IPS DF 4.7 (cell line): Measurements from ENCODE around the gene TMTC4.
"Not testable (repeated sequence)": the region's sequence is repeated elsewhere in the genome, so short reads cannot be mapped to it uniquely, and the experiment has no call there.

ENCODE experiments used
- DNase-seq: peaks from one replicate; pipeline ENCODE4 v3.0.0-alpha.2; 2013; ENCODE audit warnings: low spot score; ENCODE audit errors: extremely low read depth

TMTC4 gene

GRCh38 chr13:100633461-100633860 is 41.1 kb downstream of the TMTC4 start:
- DNase-seq = no peak

GRCh38 chr13:100630555-100630954 is 44.0 kb downstream of the TMTC4 start:
- no peak for DNase-seq

- no peak for DNase-seq
Observed at GRCh38 chr13:100627120-100627519, 47.5 kb downstream of the TMTC4 start.

GRCh38 chr13:100625447-100625846 is 49.1 kb downstream of the TMTC4 start:
- no peak for DNase-seq

- DNase-seq = no peak
Observed at GRCh38 chr13:100620792-100621191, 53.8 kb downstream of the TMTC4 start.

- no peak for DNase-seq
Observed at GRCh38 chr13:100619940-100620339, 54.7 kb downstream of the TMTC4 start.

- DNase-seq = not testable (repeated sequence)
Observed at GRCh38 chr13:100618897-100619296, 55.7 kb downstream of the TMTC4 start.

- DNase-seq = no peak
Observed at GRCh38 chr13:100613031-100613430, 61.6 kb downstream of the TMTC4 start.

- DNase-seq = no peak
Observed at GRCh38 chr13:100611678-100612492, 62.7 kb downstream of the TMTC4 start.

- DNase-seq = no peak
Observed at GRCh38 chr13:100610391-100611347, 63.9 kb downstream of the TMTC4 start.

- no peak for DNase-seq
Observed at GRCh38 chr13:100608906-100609305, 65.7 kb downstream of the TMTC4 start.

- no peak for DNase-seq
Observed at GRCh38 chr13:100608489-100608888, 66.1 kb downstream of the TMTC4 start.

GRCh38 chr13:100604918-100605710 is 69.5 kb downstream of the TMTC4 start:
- no peak for DNase-seq

GRCh38 chr13:100602493-100603111 is 72.0 kb downstream of the TMTC4 start:
- no peak for DNase-seq

- DNase-seq = no peak
Observed at GRCh38 chr13:100601716-100602115, 72.9 kb downstream of the TMTC4 start.

GRCh38 chr13:100600915-100601314 is 73.7 kb downstream of the TMTC4 start:
- no peak for DNase-seq

- no peak for DNase-seq
Observed at GRCh38 chr13:100600461-100600860, 74.1 kb downstream of the TMTC4 start.

- DNase-seq = no peak
Observed at GRCh38 chr13:100597253-100597652, 77.3 kb downstream of the TMTC4 start.

- DNase-seq = no peak
Observed at GRCh38 chr13:100596516-100596915, 78.1 kb downstream of the TMTC4 start.

- DNase-seq = peak; percentile 30
Observed at GRCh38 chr13:100594731-100595130, 79.9 kb downstream of the TMTC4 start.

GRCh38 chr13:100594255-100594654 is 80.3 kb downstream of the TMTC4 start:
- DNase-seq = no peak
